ENCODE measurements around the gene GABRD.

Gene GABRD

DNA sequence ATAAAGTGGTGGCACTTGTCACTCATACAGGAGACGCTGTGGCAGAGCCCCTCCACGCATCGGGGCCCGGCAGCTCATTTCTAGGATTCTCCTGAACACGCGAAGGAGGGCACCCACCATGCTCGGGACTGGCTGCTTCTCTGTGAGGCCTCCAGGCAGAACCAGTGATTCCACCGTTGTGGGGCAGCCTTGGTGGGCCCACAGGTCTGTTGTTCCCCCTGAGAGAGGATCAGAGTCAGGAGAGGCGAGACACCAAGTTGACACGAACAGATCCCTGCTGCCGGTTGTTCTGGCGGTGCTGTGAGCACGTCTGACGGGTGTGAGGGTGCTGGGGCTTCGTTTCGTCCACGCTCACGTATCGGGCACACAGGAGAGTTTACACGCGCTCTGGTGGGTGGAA is 57.7 kb downstream of the GABRD start:
- H3K27me3 ChIP-seq (ENCODE audit: low read depth, low read length): no peaks in the 10 kb centered on the region
- H4K20me1 ChIP-seq (ENCODE audit: insufficient read depth, low read length): no peaks in the 10 kb centered on the region

DNA sequence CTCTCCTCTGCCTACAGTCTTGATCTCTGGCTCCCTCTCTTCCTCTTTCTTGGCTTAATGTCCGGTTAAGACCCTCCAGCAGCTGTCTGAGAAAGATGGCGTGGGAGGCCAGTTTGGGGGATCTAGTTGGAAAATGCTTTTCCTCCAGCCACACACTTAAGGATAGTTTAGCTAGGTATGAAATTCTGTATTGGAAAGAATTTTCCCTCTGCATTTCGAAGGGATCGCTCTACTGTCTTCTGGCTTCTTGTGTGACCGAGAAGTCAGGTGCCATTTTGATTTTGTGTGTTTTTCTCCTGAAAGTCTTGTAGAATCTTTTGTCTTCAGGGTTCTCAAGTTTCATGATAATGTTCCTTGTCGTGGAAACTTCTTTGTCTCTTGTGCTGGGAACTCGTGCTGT is 59.0 kb downstream of the GABRD start:
- H3K4me1 ChIP-seq (ENCODE audit: low read length): no peaks in the 10 kb centered on the region
- no peaks in the 10 kb centered on the region for H4K20me1 ChIP-seq (ENCODE audit: insufficient read depth, low read length)
- no peak overlapping the region for H3K27ac ChIP-seq (ENCODE audit: low read length)
- H3K4me2 ChIP-seq (ENCODE audit: low read length): no peak overlapping the region
- TF ChIP-seq CTCF (IDR thresholded peaks at IDR 0.05; ENCODE audit: low read depth, low read length) (no peak), EZH2phosphoT487 (IDR thresholded peaks at IDR 0.05; ENCODE audit: low read depth) (no peak)
- H3K9ac ChIP-seq (ENCODE audit: low read length): no peak overlapping the region
- H3K36me3 ChIP-seq (replicated peaks; ENCODE audit: low read depth, low read length): no peaks in the 10 kb centered on the region
- no peak overlapping the region for H3K4me3 ChIP-seq (ENCODE audit: low read length)
- H3K79me2 ChIP-seq (ENCODE audit: low read length): no peaks in the 10 kb centered on the region
- H3K27me3 ChIP-seq (ENCODE audit: low read depth, low read length): no peaks in the 10 kb centered on the region
- H2AFZ ChIP-seq (ENCODE audit: low read depth, low read length): no peak overlapping the region
- 0 out of 2 replicates have a peak, but pooled peaks cover 2% of the 10 kb centered on the region for H3K9me3 ChIP-seq (ENCODE audit: insufficient read depth, low read length)

More for the DNA sequence above, 57.7 kb downstream of the GABRD start:
- Histone ChIP-seq H2AFZ (ENCODE audit: low read depth, low read length) (no peak overlapping the region), H3K9ac (ENCODE audit: low read length) (no peak overlapping the region), H3K36me3 (replicated peaks; ENCODE audit: low read depth, low read length) (no peaks in the 10 kb centered on the region), H3K4me3 (ENCODE audit: low read length) (no peak overlapping the region), H3K27ac (ENCODE audit: low read length) (no peak overlapping the region), H3K9me3 (ENCODE audit: insufficient read depth, low read length) (0 out of 2 replicates have a peak, but pooled peaks cover 2% of the 10 kb centered on the region), H3K79me2 (ENCODE audit: low read length) (no peaks in the 10 kb centered on the region), H3K4me2 (ENCODE audit: low read length) (no peak overlapping the region), H3K4me1 (ENCODE audit: low read length) (no peaks in the 10 kb centered on the region)
- TF ChIP-seq EZH2phosphoT487 (IDR thresholded peaks at IDR 0.05; ENCODE audit: low read depth) (no peak), CTCF (IDR thresholded peaks at IDR 0.05; ENCODE audit: low read depth, low read length) (no peak)

- no peak overlapping the region for H3K4me2 ChIP-seq (ENCODE audit: low read length)
- no peak overlapping the region for H3K27ac ChIP-seq (ENCODE audit: low read length)
- no peaks in the 10 kb centered on the region for H3K36me3 ChIP-seq (replicated peaks; ENCODE audit: low read depth, low read length)
- no peak overlapping the region for H3K4me3 ChIP-seq (ENCODE audit: low read length)
- H3K27me3 ChIP-seq (ENCODE audit: low read depth, low read length): no peaks in the 10 kb centered on the region
- no peaks in the 10 kb centered on the region for H3K79me2 ChIP-seq (ENCODE audit: low read length)
- H3K9me3 ChIP-seq (ENCODE audit: insufficient read depth, low read length): 0 out of 2 replicates have a peak, but pooled peaks cover 2% of the 10 kb centered on the region
- H4K20me1 ChIP-seq (ENCODE audit: insufficient read depth, low read length): no peaks in the 10 kb centered on the region
- no peaks in the 10 kb centered on the region for H3K4me1 ChIP-seq (ENCODE audit: low read length)
- H2AFZ ChIP-seq (ENCODE audit: low read depth, low read length): no peak overlapping the region
- no peak for TF ChIP-seq CTCF (IDR thresholded peaks at IDR 0.05; ENCODE audit: low read depth, low read length)
- TF ChIP-seq EZH2phosphoT487 (IDR thresholded peaks at IDR 0.05; ENCODE audit: low read depth): no peak
- no peak overlapping the region for H3K9ac ChIP-seq (ENCODE audit: low read length)
Observed at GRCh38 chr1:2079396-2080085, 60.4 kb downstream of the GABRD start.

DNA sequence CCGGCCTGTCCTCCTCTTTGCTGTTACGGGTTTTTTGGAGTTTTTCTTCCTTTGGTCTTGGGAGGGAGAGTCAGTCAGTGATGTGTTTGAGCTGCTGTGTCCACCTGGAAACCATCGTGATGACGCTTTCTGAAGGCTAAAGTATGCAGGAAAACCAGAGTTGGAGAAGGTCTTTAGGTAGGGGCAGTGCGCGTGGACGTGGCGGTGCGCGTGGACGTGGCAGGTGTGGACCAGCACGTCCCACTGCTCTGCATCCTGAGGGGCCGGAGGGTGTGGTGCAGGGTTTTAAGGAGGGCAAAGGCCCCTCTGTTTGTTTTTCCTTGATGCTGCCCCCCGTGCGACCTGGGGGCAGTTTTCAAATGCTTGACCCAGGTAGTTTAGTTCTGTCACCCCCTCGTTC is 61.0 kb downstream of the GABRD start:
- Histone ChIP-seq H3K4me3 (ENCODE audit: low read length) (no peak overlapping the region), H3K27ac (ENCODE audit: low read length) (no peak overlapping the region), H2AFZ (ENCODE audit: low read depth, low read length) (no peak overlapping the region), H3K4me2 (ENCODE audit: low read length) (no peak overlapping the region), H3K9ac (ENCODE audit: low read length) (no peak overlapping the region), H3K27me3 (ENCODE audit: low read depth, low read length) (no peaks in the 10 kb centered on the region), H3K36me3 (replicated peaks; ENCODE audit: low read depth, low read length) (no peaks in the 10 kb centered on the region), H3K9me3 (ENCODE audit: insufficient read depth, low read length) (0 out of 2 replicates have a peak, but pooled peaks cover 2% of the 10 kb centered on the region), H3K4me1 (ENCODE audit: low read length) (no peaks in the 10 kb centered on the region), H3K79me2 (ENCODE audit: low read length) (no peaks in the 10 kb centered on the region), H4K20me1 (ENCODE audit: insufficient read depth, low read length) (no peaks in the 10 kb centered on the region)
- no peak for TF ChIP-seq EZH2phosphoT487 (IDR thresholded peaks at IDR 0.05; ENCODE audit: low read depth)
